Frontal cortex (tissue), 4 donors: ENCODE data around the gene ARAF. TPM values are rescaled to one million over a fixed set of nuclear protein-coding genes. Genes with fewer than 3 reads are reported as not detected.
A peak's percentile ranks its signal among the peaks of the same experiment; 100 is the strongest.
"Not testable (repeated sequence)": the region's sequence is repeated elsewhere in the genome, so short reads cannot be mapped to it uniquely, and the experiment has no call there.

Experiments used
- DNase-seq, 2 donors: peaks; one replicate each; pipeline ENCODE4 v3.0.0; 2012; ENCODE audit warnings: low spot score in 2 of 2
- FAIRE-seq: peaks from 2 replicates; lab custom pipeline; 2012; peaks lifted over from hg19 to GRCh38; lab: Jason Lieb, UNC
- total RNA-seq: library from RNA; depleted of rRNA; stranded (reverse); fragments of >200 nt; gene quantifications from one replicate; pipeline ENCODE4 v1.2.3, GENCODE V29; 2014
- donor health status: control.
- donor health status: control.
- donor health status: control.

ARAF gene
- 4.5 TPM for total RNA-seq

GRCh38 chrX:47560934-47561658, at the start of gene ARAF:
Gene ARAF (plus strand): TSS chrX:47561205. CDS start chrX:47562968, 1,763 bp downstream.
- FAIRE-seq: no peak
- peak; percentile 77 to 83 for DNase-seq

- FAIRE-seq, DNase-seq: not testable (repeated sequence)
Measured at GRCh38 chrX:47512383-47512782, 48.6 kb upstream of the ARAF start.

- not testable (repeated sequence) for DNase-seq, FAIRE-seq
Measured at GRCh38 chrX:47513034-47513965, 47.7 kb upstream of the ARAF start.

DNA sequence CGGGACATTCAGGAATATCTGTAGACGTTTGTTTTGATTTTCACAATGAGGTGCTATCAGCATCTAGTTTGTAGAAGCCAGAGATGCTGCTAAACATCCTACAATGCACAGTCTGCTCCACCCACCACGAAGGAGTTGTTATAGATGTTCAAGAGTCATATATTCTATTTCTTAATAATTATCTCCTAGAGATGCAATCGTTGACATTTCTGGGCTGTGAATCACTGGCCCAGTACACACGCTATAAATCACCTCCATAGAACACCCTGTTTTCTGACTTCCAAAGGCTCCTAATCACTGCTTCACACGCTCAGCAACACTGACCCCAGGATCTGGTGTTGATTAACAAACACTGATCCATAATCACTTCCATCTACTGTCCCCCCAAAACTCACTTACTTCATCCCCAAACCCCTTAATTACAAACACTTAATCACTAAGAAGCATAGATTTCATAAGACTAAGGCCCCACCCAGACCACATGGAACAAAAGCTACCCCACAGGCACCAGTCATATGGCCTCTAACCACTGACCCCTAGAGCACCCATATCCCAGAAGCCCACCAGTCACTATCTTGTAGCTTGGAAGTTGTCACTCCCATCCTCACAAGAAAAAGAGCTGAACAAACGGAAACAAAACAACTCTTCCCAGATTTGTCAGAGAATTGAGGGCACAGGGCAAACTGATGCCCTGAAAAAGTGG, 46.3 kb upstream of the ARAF start:
- DNase-seq (no peak), FAIRE-seq (no peak)

- no peak for FAIRE-seq
Measured at GRCh38 chrX:47515941-47516665, 44.9 kb upstream of the ARAF start.

DNA sequence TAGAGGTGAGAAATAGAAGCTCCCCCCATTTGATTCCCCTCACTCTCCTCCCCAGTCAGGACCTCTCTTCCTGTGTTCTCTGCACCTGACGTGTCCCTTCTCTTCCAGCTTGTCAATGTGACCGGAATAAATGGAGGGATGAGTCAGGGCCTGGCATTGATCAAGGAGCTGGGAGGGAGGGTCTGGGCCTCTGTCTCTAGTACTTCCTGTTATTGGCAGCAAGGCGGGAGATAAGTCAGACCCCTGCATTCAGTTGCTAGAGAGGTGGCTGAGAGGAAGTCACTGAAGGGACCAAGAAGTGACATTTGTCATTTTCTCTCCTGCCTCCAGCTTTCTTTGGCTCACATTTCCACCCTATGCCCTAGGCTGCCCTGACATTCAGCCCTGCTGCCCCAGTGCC, 42.9 kb upstream of the ARAF start:
- no peak for FAIRE-seq
- DNase-seq: no peak

More at GRCh38 chrX:47515941-47516665, 44.9 kb upstream of the ARAF start:
- no peak for DNase-seq

DNA sequence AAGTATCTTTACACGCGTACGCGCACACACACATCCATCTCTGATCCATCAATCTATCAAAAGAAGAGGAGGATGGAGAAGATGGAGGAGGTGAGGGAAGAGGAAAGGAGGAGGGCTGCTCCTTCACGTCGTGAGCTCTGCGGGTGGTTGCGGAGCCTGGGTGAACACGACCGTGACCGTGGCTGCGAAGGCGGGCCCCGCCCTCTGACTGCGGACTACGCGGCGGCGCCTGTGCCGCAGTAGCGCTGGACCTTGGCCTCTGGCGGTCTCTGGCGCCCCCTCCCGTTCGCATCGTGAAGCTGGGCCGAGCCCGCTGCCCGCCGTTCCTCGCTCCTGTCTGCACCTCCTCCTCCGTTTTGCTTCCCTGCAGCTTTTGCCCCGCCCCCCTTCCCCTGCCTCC, 37.7 kb upstream of the ARAF start:
- FAIRE-seq: no peak
- DNase-seq: peak; percentile 68 to 80

DNA sequence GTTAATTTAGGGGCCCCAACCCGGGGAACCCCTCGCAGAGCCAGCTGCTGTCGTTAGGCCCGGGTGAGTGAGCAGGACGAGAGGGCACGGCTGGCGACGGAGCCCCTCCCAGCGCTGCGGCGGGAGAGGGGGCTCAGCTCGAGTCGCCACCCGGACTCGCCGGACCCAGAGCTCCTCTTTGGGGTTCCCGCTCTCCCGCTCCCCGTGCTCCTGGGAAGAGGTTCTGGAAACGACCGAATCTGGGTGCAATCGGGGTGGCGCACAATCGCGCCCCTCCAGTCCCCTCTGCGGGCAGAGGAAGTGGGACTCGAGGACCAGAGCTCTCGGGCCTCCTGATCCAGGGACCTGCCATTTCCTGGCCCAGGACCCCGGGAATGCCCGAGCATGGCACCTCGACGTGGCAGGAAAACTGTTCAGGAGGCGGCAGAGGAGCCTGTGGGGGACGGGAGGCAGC, 37.3 kb upstream of the ARAF start:
- DNase-seq (no peak), FAIRE-seq (no peak)

- FAIRE-seq (no peak), DNase-seq (no peak)
Measured at GRCh38 chrX:47529548-47529947, 31.5 kb upstream of the ARAF start.

GRCh38 chrX:47530049-47530448, 31.0 kb upstream of the ARAF start:
- DNase-seq: no peak
- no peak for FAIRE-seq

GRCh38 chrX:47539860-47540259, 21.1 kb upstream of the ARAF start:
- no peak for DNase-seq
- FAIRE-seq: no peak

GRCh38 chrX:47540754-47541538, 20.1 kb upstream of the ARAF start:
- peak; percentile 60 to 80 for DNase-seq
- FAIRE-seq: peak; percentile 21

GRCh38 chrX:47543496-47543895, 17.5 kb upstream of the ARAF start:
- no peak for DNase-seq
- FAIRE-seq: no peak

DNA sequence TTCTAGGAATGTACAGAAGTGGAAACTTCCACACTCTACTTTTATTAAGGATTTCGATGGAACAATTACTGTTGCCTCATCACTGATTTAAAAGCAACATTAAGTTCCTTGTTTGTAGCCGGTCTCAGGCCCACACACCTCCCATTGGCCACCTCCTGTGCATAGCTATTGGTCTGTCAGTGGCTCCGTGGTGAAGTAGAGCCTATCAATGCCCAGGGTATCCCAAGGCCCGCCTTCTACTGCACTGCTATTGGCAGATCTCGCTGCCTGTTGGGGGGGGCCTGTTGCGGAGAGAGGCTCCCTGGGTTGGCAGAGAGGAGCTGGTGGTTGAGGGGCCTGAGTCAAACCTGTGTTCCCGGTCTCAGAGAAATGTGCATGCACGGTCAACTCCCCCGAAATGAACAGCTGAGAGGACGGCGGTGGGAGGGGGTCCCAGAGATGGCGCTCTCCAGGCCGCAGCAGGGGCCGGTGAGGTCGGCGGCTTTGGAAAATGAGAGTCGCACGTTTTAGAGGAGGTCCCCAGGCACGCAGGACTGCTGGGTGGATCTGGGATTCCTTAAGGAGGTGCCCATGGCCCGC, 4.9 kb upstream of the ARAF start:
- DNase-seq: peak in 1 of 2 donors; percentile 65
- peak; percentile 81 for FAIRE-seq

- FAIRE-seq (no peak), DNase-seq (no peak)
Measured at GRCh38 chrX:47558436-47558835, 2.6 kb upstream of the ARAF start.

DNA sequence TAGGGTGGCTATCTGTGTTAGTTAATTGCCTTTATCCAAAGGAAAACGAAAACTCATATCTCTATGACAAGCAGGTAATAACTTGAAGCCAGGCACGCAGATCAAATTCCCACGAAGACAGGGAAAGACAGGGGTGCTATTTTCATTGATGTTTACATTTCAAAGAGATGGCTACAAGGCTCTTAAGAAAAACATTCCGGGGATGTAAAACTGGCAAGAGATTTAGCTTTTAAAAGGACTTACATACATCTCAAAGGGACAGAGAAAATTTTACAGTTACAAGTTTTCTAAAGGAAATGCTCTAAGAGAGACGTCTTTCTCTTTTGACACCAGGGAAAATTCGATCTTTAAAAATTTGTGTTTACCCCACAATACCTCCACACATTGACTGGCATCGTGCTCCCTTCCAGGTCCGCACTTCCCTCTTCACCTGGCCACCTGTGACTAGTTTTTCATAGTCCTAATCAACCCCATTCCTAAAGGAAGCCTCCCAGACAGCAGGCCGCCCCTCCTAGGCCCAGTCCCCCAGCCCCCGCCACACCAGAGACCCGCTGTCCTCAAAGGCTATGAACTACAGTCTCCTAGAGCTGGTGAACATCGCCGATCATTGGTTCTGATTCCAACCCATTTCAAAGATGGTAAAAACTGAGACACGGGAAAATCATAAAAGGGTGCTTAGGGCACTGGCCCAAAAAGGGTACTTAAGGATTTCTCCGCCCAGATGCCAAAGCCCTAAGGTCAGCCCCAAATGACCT, 649 bp upstream of the ARAF start:
- DNase-seq (no peak), FAIRE-seq (no peak)

DNA sequence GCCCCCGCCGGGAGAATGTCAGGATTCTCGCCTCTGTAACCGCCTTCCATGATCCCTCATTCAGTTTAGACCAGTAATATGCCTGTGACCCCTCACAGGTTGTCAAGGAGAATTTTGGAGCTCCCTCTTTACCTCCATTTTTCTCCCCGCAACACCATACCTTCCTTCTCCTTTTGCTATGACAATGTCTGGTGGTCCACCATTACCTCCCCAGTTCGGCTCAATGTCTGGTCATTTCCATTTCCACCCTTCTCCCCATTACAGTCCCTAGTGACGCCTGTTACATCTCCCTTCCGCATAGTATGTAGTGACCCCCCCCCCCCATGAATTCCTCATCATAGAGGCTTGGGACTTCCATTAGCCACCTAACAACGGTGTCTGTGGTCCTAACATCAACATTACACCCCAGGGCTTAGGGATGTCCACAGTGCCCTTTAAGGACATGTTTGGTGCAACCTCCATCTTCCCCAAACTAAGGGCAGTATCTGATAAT, 700 bp downstream of the ARAF start:
- FAIRE-seq (no peak), DNase-seq (no peak)
